Caco-2 (cell line): ENCODE data around the gene SRSF10. TPM values are rescaled to one million over a fixed set of nuclear protein-coding genes. Genes with fewer than 3 reads are reported as not detected.

ENCODE experiments used
- BruUV-seq: library from RNA; stranded (reverse); fragments of 400-500 nt; replicated peaks from 2 replicates; lab custom pipeline; 2021; lab: Mats Ljungman, UMichigan
- CTCF ChIA-PET: fragments of 300-600 bp; sonication (Branson Sonifier 250); formaldehyde crosslinking; loops from one replicate; lab custom pipeline; 2022; ENCODE audit warnings: antibody characterized with exemption; lab: Charles Lee
- POLR2A ChIA-PET: fragments of 300-600 bp; sonication (Branson Sonifier 250); formaldehyde crosslinking; loops from one replicate; lab custom pipeline; 2022; ENCODE audit warnings: antibody characterized with exemption; lab: Charles Lee
- DNase-seq, 2 experiments: peaks; one replicate each; pipeline versions ENCODE4 v3.0.0 to v3.0.0-alpha.2; 2020 to 2022
- H3K27me3 ChIP-seq: replicated peaks from 2 replicates; pipeline ENCODE4 v1.6.0; 2011; ENCODE audit warnings: low read length; ENCODE audit not compliant: control insufficient read depth, insufficient read depth
- H3K36me3 ChIP-seq: 2 replicates; pipeline ENCODE4 v1.5.1; 2011; ENCODE audit warnings: low read length; ENCODE audit not compliant: control insufficient read depth, insufficient read depth
- H3K4me1 ChIP-seq: fragments of 250-450 bp; sonication (Bioruptor Pico); 2 replicates; pipeline ENCODE4 v1.5.1; 2020; ENCODE audit warnings: mild to moderate bottlenecking
- H3K4me3 ChIP-seq: 2 replicates; pipeline ENCODE4 v1.5.1; 2011; ENCODE audit warnings: low read depth, mild to moderate bottlenecking, control low read depth, low read length
- H3K9me3 ChIP-seq: fragments of 250-450 bp; sonication (Bioruptor Pico); 2 replicates; pipeline ENCODE4 v1.5.1; 2020; ENCODE audit warnings: mild to moderate bottlenecking, moderate library complexity
- H3K27ac Mint-ChIP-seq: one replicate; pipeline ENCODE4 v1.8.0; 2022; ENCODE audit warnings: mixed read lengths; ENCODE audit not compliant: unreplicated experiment
- H3K27me3 Mint-ChIP-seq: one replicate; pipeline ENCODE4 v1.8.0; 2022; ENCODE audit warnings: mixed read lengths; ENCODE audit not compliant: insufficient read depth, unreplicated experiment
- H3K36me3 Mint-ChIP-seq: one replicate; pipeline ENCODE4 v1.8.0; 2022; ENCODE audit warnings: mild to moderate bottlenecking, mixed read lengths; ENCODE audit not compliant: insufficient read depth, unreplicated experiment
- H3K4me1 Mint-ChIP-seq: one replicate; pipeline ENCODE4 v1.8.0; 2022; ENCODE audit warnings: low read depth, mixed read lengths; ENCODE audit not compliant: unreplicated experiment
- H3K4me3 Mint-ChIP-seq: one replicate; pipeline ENCODE4 v1.8.0; 2022; ENCODE audit warnings: mild to moderate bottlenecking, moderate library complexity, mixed read lengths; ENCODE audit not compliant: unreplicated experiment
- H3K9me3 Mint-ChIP-seq: one replicate; pipeline ENCODE4 v1.8.0; 2022; ENCODE audit warnings: mixed read lengths; ENCODE audit not compliant: unreplicated experiment
- intact Hi-C: fragments of 100-400 bp; cut with micrococcal nuclease; formaldehyde crosslinking; loops from one replicate; pipeline ENCODE4 v1.10.0; 2022; ENCODE audit not compliant: unreplicated experiment
- total RNA-seq: library from RNA; stranded (reverse); gene quantifications from 2 replicates; pipeline ENCODE4 v1.2.3, GENCODE V29; 2022
- TF ChIP-seq, protein P1 (sequence below), 2 experiments: fragments of 200-600 bp in 1 of 2; IDR thresholded peaks; 1 replicate in 1 of 2; 2 replicates in 1 of 2; pipeline versions ENCODE4 v1.5.1 to v1.8.0; 2011 to 2022; ENCODE audit warnings: antibody characterized with exemption in 1 of 2, control low read depth in 1 of 2, inconsistent platforms in 1 of 2, low read depth in 1 of 2, low read length in 1 of 2, mild to moderate bottlenecking in 1 of 2, moderate library complexity in 1 of 2; ENCODE audit not compliant: insufficient read depth in 1 of 2, severe bottlenecking in 1 of 2, unreplicated experiment in 1 of 2

SRSF10 gene
- total RNA-seq, 1 experiment from 2014 or later: 128 TPM

DNA sequence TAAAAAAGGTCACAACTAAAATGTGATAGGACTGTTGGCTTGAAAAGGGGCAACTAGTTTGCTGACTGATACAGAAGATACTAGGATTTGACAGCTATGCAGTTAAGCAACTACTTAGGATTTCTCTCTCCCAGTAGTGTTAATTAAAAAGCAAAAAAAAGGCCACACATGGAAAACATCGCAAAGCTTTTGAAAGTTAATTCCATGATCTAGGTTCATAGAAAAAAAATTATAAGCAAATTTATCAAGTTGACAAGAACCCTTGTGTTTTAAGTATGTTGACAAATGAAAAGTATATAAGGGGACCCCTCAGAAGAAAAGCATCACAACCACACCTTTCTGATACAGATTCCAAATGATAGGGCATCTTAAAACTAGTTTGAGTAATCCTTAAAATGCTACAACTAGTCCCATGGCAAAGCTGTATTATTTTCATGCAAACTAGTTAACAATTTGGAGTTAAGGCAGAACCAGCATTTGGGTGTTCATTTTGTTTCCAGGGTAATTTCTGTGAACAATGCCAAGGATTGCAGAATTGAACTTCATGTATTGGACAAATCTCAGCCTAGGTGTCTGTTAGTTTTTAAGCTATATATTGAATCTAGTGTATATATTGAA is 16.4 kb downstream of the SRSF10 start:
- Histone ChIP-seq H3K9me3 (no peaks in the 10 kb centered on the region), H3K27me3 (no peaks in the 10 kb centered on the region), H3K4me1 (peaks cover 12% of the 10 kb centered on the region; the same call in 1 of the 2 replicates), H3K36me3 (no peaks in the 10 kb centered on the region), H3K4me3 (no peak overlapping the region)
- ChIA-PET POLR2A (interaction anchor here (0.5 to 0.6 kb wide), 3 partner anchors 8 to 162 kb away, joined by 3 to 4 read pairs (median 4); partner anchors contain the start of gene SRSF10), CTCF (no interaction called here)
- no peak overlapping the region for H3K27ac Mint-ChIP-seq
- no peaks in the 10 kb centered on the region for H3K27me3 Mint-ChIP-seq
- H3K4me3 Mint-ChIP-seq: no peak overlapping the region
- TF ChIP-seq, protein P1, sequence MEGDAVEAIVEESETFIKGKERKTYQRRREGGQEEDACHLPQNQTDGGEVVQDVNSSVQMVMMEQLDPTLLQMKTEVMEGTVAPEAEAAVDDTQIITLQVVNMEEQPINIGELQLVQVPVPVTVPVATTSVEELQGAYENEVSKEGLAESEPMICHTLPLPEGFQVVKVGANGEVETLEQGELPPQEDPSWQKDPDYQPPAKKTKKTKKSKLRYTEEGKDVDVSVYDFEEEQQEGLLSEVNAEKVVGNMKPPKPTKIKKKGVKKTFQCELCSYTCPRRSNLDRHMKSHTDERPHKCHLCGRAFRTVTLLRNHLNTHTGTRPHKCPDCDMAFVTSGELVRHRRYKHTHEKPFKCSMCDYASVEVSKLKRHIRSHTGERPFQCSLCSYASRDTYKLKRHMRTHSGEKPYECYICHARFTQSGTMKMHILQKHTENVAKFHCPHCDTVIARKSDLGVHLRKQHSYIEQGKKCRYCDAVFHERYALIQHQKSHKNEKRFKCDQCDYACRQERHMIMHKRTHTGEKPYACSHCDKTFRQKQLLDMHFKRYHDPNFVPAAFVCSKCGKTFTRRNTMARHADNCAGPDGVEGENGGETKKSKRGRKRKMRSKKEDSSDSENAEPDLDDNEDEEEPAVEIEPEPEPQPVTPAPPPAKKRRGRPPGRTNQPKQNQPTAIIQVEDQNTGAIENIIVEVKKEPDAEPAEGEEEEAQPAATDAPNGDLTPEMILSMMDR (IDR thresholded peaks at IDR 0.05; ENCODE audit: insufficient read depth in 1 of 2, low read depth in 1 of 2, low read length in 1 of 2, severe bottlenecking in 1 of 2, unreplicated experiment in 1 of 2): no peak
- H3K9me3 Mint-ChIP-seq: no peaks in the 10 kb centered on the region
- H3K36me3 Mint-ChIP-seq: peaks cover 82% of the 10 kb centered on the region
- no peak for DNase-seq
- intact Hi-C loops: no loop called here
- H3K4me1 Mint-ChIP-seq: no peaks in the 10 kb centered on the region
- BruUV-seq: no TSS peak

DNA sequence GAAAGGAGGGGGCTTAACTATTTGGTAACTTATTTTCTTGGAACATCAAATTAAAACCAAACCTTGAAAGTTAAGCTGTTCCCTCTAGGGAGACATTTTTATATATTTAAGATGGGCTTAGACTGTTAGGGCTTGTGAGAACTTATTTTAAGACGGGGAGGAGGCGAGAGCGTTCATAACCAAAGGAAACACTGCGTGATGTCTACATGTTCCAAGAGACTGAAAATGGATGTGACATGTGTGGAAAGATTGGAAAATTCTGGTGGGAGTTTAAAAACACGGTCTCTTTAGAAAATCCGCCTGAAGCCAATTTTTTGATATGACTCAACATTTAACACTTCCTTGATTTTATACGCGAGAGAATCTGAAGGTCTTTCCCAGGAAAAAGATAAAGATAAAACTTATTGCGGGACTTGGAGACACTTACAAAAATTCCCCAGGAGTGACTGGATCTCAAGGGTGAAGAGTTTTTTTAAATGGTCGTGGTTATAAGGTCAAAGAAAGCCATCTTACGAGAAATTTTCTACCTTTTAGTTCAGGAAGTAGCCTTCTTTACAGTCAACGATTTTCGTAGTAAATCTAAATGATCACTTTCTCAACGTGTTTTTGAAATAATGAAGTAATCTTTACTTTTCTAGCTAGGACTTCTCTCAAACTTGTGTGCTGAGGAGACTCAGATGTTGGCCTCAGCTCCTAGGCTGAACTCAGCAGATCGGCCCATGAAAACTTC is 19.7 kb downstream of the SRSF10 start:
- CTCF ChIA-PET: no interaction called here
- BruUV-seq: no TSS peak
- POLR2A ChIA-PET: interaction anchor here (0.6 to 1.7 kb wide), 5 partner anchors 13 to 182 kb away, joined by 3 to 7 read pairs (median 4); partner anchors contain the start of genes GALE, PITHD1 and SRSF10
- Mint-ChIP-seq H3K27ac (peak overlapping the region; percentile 99), H3K9me3 (no peaks in the 10 kb centered on the region), H3K36me3 (peaks cover 65% of the 10 kb centered on the region), H3K4me1 (no peaks in the 10 kb centered on the region), H3K4me3 (peak overlapping the region; percentile 94), H3K27me3 (no peaks in the 10 kb centered on the region)
- DNase-seq: no peak
- Histone ChIP-seq H3K9me3 (no peaks in the 10 kb centered on the region), H3K36me3 (no peaks in the 10 kb centered on the region), H3K4me1 (peaks cover 12% of the 10 kb centered on the region; the same call in 1 of the 2 replicates), H3K4me3 (peak overlapping the region; percentile 69), H3K27me3 (no peaks in the 10 kb centered on the region)
- TF ChIP-seq, protein P1 (IDR thresholded peaks at IDR 0.05; ENCODE audit: insufficient read depth in 1 of 2, low read depth in 1 of 2, low read length in 1 of 2, severe bottlenecking in 1 of 2, unreplicated experiment in 1 of 2): no peak
- intact Hi-C loops: no loop called here
